PFSK-1 (cell line): Measurements from ENCODE around the gene ADAMTS2.

Source experiments
- FOXP2 ChIP-seq: optimal IDR thresholded peaks from 2 replicates; pipeline ENCODE3; 2011; ENCODE audit warnings: borderline replicate concordance, control low read depth, inconsistent platforms; ENCODE audit not compliant: insufficient read depth; ENCODE audit errors: extremely low read length, extremely low read depth
- POLR2AphosphoS5 ChIP-seq: IDR thresholded peaks from 2 replicates; pipeline ENCODE4 v1.6.1; 2012; ENCODE audit warnings: low read depth, mild to moderate bottlenecking, control low read depth, low read length, moderate library complexity
- REST ChIP-seq, 2 experiments: IDR thresholded peaks; 2 replicates each; pipeline versions ENCODE4 v1.6.1 to v1.8.0; 2011 to 2012; ENCODE audit warnings: low read depth in 2 of 2, low read length in 2 of 2, control low read depth in 1 of 2, inconsistent platforms in 1 of 2, mild to moderate bottlenecking in 1 of 2, moderate library complexity in 1 of 2; ENCODE audit not compliant: insufficient read depth in 1 of 2
- SIN3A ChIP-seq: IDR thresholded peaks from 2 replicates; pipeline ENCODE4 v1.6.1; 2012; ENCODE audit warnings: mild to moderate bottlenecking, low read length, moderate library complexity, borderline replicate concordance; ENCODE audit not compliant: insufficient read depth
- TAF1 ChIP-seq: IDR thresholded peaks from 2 replicates; pipeline ENCODE4 v1.6.1; 2012; ENCODE audit warnings: low read length, control low read depth, borderline replicate concordance; ENCODE audit not compliant: insufficient read depth

ADAMTS2 gene

GRCh38 chr5:179113143-179113530 is 232.1 kb downstream of the ADAMTS2 start:
- TF ChIP-seq FOXP2 (no peak), POLR2AphosphoS5 (no peak), REST (IDR thresholded peaks at IDR 0.05; ENCODE audit: insufficient read depth in 1 of 2, low read depth in 2 of 2, low read length in 2 of 2) (no peak), TAF1 (no peak), SIN3A (no peak)

GRCh38 chr5:179112469-179113142 is 232.7 kb downstream of the ADAMTS2 start:
- no peak for TF ChIP-seq POLR2AphosphoS5
- TF ChIP-seq REST (IDR thresholded peaks at IDR 0.05; ENCODE audit: insufficient read depth in 1 of 2, low read depth in 2 of 2, low read length in 2 of 2) = no peak
- TF ChIP-seq FOXP2 = no peak
- TF ChIP-seq TAF1 = no peak
- TF ChIP-seq SIN3A = no peak

GRCh38 chr5:179111267-179112207 is 233.7 kb downstream of the ADAMTS2 start:
- TF ChIP-seq TAF1 = no peak
- TF ChIP-seq FOXP2 = no peak
- TF ChIP-seq POLR2AphosphoS5 = no peak
- no peak for TF ChIP-seq REST (IDR thresholded peaks at IDR 0.05; ENCODE audit: insufficient read depth in 1 of 2, low read depth in 2 of 2, low read length in 2 of 2)
- no peak for TF ChIP-seq SIN3A

- TF ChIP-seq SIN3A = no peak
- TF ChIP-seq FOXP2 = no peak
- no peak for TF ChIP-seq REST (IDR thresholded peaks at IDR 0.05; ENCODE audit: insufficient read depth in 1 of 2, low read depth in 2 of 2, low read length in 2 of 2)
- TF ChIP-seq POLR2AphosphoS5 = no peak
- no peak for TF ChIP-seq TAF1
These were observed 234.7 kb downstream of the ADAMTS2 start for GRCh38 chr5:179110528-179110927.
